ENCODE results near the gene COX6A2.

The COX6A2 gene

GRCh38 chr16:31428279-31428597 is at the start of gene COX6A2:
COX6A2 (minus strand) TSS chr16:31428360; CDS start chr16:31428325, 35 bp downstream.
- peak within 1 kb of the TSS; percentile 29 for H3K4me3 ChIP-seq (ENCODE audit: low read depth, low read length)
- DNase-seq (ENCODE audit: low read depth), result no peak
- TF ChIP-seq CTCF (conservative IDR thresholded peaks at IDR 0.05; ENCODE audit: low read depth, low read length), result no peak

GRCh38 chr16:31477220-31478216 is 49.4 kb upstream of the COX6A2 start:
- H3K4me3 ChIP-seq (ENCODE audit: low read depth, low read length), result no peak overlapping the region
- no peak for TF ChIP-seq CTCF (conservative IDR thresholded peaks at IDR 0.05; ENCODE audit: low read depth, low read length)
- DNase-seq (ENCODE audit: low read depth), result no peak

GRCh38 chr16:31476303-31477219 is 48.4 kb upstream of the COX6A2 start:
- no peak for TF ChIP-seq CTCF (conservative IDR thresholded peaks at IDR 0.05; ENCODE audit: low read depth, low read length)
- H3K4me3 ChIP-seq (ENCODE audit: low read depth, low read length), result no peak overlapping the region

GRCh38 chr16:31475946-31476302 is 47.8 kb upstream of the COX6A2 start:
- TF ChIP-seq CTCF (conservative IDR thresholded peaks at IDR 0.05; ENCODE audit: low read depth, low read length), result no peak
- DNase-seq (ENCODE audit: low read depth), result no peak
- H3K4me3 ChIP-seq (ENCODE audit: low read depth, low read length), result no peak overlapping the region

More at GRCh38 chr16:31476303-31477219, 48.4 kb upstream of the COX6A2 start:
- DNase-seq (ENCODE audit: low read depth), result no peak

- no peak for TF ChIP-seq CTCF (conservative IDR thresholded peaks at IDR 0.05; ENCODE audit: low read depth, low read length)
- H3K4me3 ChIP-seq (ENCODE audit: low read depth, low read length), result no peak overlapping the region
- no peak for DNase-seq (ENCODE audit: low read depth)
Measured at GRCh38 chr16:31474773-31475738, 46.9 kb upstream of the COX6A2 start.

GRCh38 chr16:31474173-31474714 is 46.1 kb upstream of the COX6A2 start:
- no peak overlapping the region for H3K4me3 ChIP-seq (ENCODE audit: low read depth, low read length)
- peak; percentile 71 for DNase-seq (ENCODE audit: low read depth)
- TF ChIP-seq CTCF (conservative IDR thresholded peaks at IDR 0.05; ENCODE audit: low read depth, low read length), result peak; percentile 22
